HS-27A (cell line): ENCODE data around the gene KDM4C.
"Not testable (repeated sequence)": the region's sequence is repeated elsewhere in the genome, so short reads cannot be mapped to it uniquely, and the experiment has no call there.

Experiments used
- DNase-seq: peaks from one replicate; pipeline ENCODE4 v3.0.0-alpha.2; 2012; ENCODE audit warnings: low read depth, missing footprints

Gene KDM4C

GRCh38 chr9:6931913-6932312, 174.1 kb downstream of the KDM4C start:
- DNase-seq, result no peak

- DNase-seq, result no peak
Observed at GRCh38 chr9:6936103-6936502, 178.3 kb downstream of the KDM4C start.

- no peak for DNase-seq
Observed at GRCh38 chr9:6937209-6937608, 179.4 kb downstream of the KDM4C start.

GRCh38 chr9:6938447-6938846, 180.7 kb downstream of the KDM4C start:
- DNase-seq, result peak; percentile 53

- DNase-seq, result no peak
Observed at GRCh38 chr9:6938873-6939272, 181.1 kb downstream of the KDM4C start.

- no peak for DNase-seq
Observed at GRCh38 chr9:6941501-6941900, 183.7 kb downstream of the KDM4C start.

- no peak for DNase-seq
Observed at GRCh38 chr9:6942406-6942805, 184.6 kb downstream of the KDM4C start.

- DNase-seq, result no peak
Observed at GRCh38 chr9:6943293-6943692, 185.5 kb downstream of the KDM4C start.

- DNase-seq, result no peak
Observed at GRCh38 chr9:6944093-6944551, 186.3 kb downstream of the KDM4C start.

GRCh38 chr9:6944896-6945295, 187.1 kb downstream of the KDM4C start:
- no peak for DNase-seq

GRCh38 chr9:6945816-6946215, 188.0 kb downstream of the KDM4C start:
- DNase-seq, result no peak

GRCh38 chr9:6946583-6947166, 188.9 kb downstream of the KDM4C start:
- no peak for DNase-seq

GRCh38 chr9:6948921-6949320, 191.1 kb downstream of the KDM4C start:
- DNase-seq, result not testable (repeated sequence)

- DNase-seq, result no peak
Observed at GRCh38 chr9:6955251-6955921, 197.6 kb downstream of the KDM4C start.

- no peak for DNase-seq
Observed at GRCh38 chr9:6956879-6957278, 199.1 kb downstream of the KDM4C start.

GRCh38 chr9:6959270-6960000, 201.7 kb downstream of the KDM4C start:
- no peak for DNase-seq

GRCh38 chr9:6960777-6961176, 203.0 kb downstream of the KDM4C start:
- DNase-seq, result no peak

GRCh38 chr9:6961845-6962522, 204.2 kb downstream of the KDM4C start:
- no peak for DNase-seq

- no peak for DNase-seq
Observed at GRCh38 chr9:6965566-6965965, 207.8 kb downstream of the KDM4C start.

GRCh38 chr9:6968271-6968670, 210.5 kb downstream of the KDM4C start:
- DNase-seq, result no peak

- no peak for DNase-seq
Observed at GRCh38 chr9:6969805-6970204, 212.0 kb downstream of the KDM4C start.

GRCh38 chr9:6973089-6973488, 215.3 kb downstream of the KDM4C start:
- DNase-seq, result no peak

GRCh38 chr9:6973762-6974161, 216.0 kb downstream of the KDM4C start:
- no peak for DNase-seq
